Measurements from ENCODE around the gene FBXW10. TPM values are rescaled to one million over a fixed set of nuclear protein-coding genes. Genes with fewer than 3 reads are reported as not detected.
"Not testable (repeated sequence)": the region's sequence is repeated elsewhere in the genome, so short reads cannot be mapped to it uniquely, and the experiment has no call there.

FBXW10 gene
- total RNA-seq, 1 donor from 2014 or later, result not detected

DNA sequence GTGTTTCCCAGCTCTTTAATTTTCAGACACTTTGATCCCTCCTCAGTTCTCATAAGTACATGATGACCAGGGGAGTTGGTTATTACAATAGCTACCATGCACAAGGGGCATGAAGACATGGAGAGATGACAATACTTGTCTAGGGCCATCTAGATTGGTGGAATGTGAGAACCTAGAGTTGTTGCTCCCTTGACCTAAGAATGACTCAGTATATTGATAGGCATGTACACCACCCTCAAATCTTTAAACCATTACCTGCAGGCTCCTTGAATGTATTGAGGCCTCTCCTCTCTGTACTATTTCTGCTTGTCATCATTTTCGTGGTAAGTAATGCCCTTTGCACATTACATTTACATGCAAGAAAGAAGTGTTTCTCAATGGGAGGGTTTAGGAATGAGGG is 20.3 kb upstream of the FBXW10 start:
- H3K4me3 Mint-ChIP-seq (ENCODE audit: unreplicated experiment); DNase-seq (ENCODE audit: extremely low spot score, unreplicated experiment); H3K9me3 Mint-ChIP-seq (ENCODE audit: unreplicated experiment); H3K27me3 Mint-ChIP-seq (ENCODE audit: unreplicated experiment); H3K27ac Mint-ChIP-seq (ENCODE audit: unreplicated experiment); H3K36me3 Mint-ChIP-seq (ENCODE audit: unreplicated experiment): not testable (repeated sequence)
- peaks cover 19% of the 10 kb centered on the region for H3K4me1 Mint-ChIP-seq (ENCODE audit: unreplicated experiment)

GRCh38 chr17:18732438-18732837 is 11.4 kb upstream of the FBXW10 start:
- not testable (repeated sequence) for H3K4me3 Mint-ChIP-seq (ENCODE audit: unreplicated experiment); H3K27ac Mint-ChIP-seq (ENCODE audit: unreplicated experiment); H3K9me3 Mint-ChIP-seq (ENCODE audit: unreplicated experiment); H3K36me3 Mint-ChIP-seq (ENCODE audit: unreplicated experiment); DNase-seq (ENCODE audit: extremely low spot score, unreplicated experiment); H3K27me3 Mint-ChIP-seq (ENCODE audit: unreplicated experiment); H3K4me1 Mint-ChIP-seq (ENCODE audit: unreplicated experiment)

DNA sequence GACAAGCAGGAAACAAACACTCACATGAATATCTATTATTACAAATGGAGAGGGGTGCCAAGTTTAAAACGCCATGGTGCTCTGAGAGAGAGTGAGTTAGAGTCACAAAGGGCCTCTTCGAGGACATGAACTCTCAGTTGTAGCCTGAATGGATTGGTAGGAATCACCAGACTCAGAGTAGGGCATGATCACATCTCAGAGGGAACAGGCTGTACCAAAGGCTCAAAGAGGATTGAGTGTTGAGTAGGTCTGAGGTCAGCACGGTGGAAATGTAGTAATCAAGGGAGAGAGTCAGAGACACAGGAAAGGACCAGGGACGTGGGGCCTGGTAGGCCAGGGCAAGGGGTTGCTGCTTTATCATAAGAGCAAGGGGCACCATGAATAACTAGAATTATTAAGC is 10.5 kb upstream of the FBXW10 start:
- H3K4me3 Mint-ChIP-seq (ENCODE audit: unreplicated experiment); H3K4me1 Mint-ChIP-seq (ENCODE audit: unreplicated experiment); DNase-seq (ENCODE audit: extremely low spot score, unreplicated experiment): not testable (repeated sequence)

DNA sequence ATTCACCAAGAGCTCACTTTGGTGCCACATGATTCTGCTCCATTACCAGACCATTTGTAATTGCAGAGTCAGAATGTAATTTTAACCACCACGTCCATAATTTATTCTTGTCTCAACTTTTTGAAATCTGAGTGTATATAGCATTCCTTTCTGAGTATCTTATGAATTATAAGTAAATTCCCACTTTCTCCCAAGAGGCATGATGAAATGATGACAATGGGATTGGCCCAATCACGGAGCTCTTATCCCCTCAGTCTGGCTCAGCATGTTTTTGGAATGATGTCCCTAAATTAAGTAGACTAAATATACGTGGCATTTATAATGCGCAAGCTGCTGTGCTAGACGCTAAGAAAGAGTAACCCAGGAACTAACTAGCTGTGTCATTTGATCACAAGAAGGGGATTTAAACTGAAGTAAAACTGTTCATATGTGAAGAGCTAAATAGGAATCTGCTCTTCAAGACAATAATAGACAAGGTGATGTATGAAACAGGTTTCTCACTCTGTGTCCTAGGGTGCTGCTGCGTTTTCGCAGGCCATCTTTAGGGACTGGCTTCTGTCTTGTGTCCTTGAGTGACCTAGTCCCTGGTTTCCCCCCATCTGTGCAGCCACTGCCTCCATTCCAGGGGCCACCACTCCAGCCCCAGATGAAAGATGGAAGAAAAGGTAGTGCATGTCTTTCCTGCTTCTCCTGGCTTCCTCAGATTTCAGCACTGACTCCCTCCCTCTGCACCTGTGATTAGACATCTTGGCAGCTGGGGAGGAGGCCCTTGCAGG is 4.0 kb upstream of the FBXW10 start:
- not testable (repeated sequence) for H3K4me3 Mint-ChIP-seq (ENCODE audit: unreplicated experiment); H3K36me3 Mint-ChIP-seq (ENCODE audit: unreplicated experiment); H3K9me3 Mint-ChIP-seq (ENCODE audit: unreplicated experiment); DNase-seq (ENCODE audit: extremely low spot score, unreplicated experiment); H3K27ac Mint-ChIP-seq (ENCODE audit: unreplicated experiment); H3K27me3 Mint-ChIP-seq (ENCODE audit: unreplicated experiment); H3K4me1 Mint-ChIP-seq (ENCODE audit: unreplicated experiment)

More for the DNA sequence above, 10.5 kb upstream of the FBXW10 start:
- H3K36me3 Mint-ChIP-seq (ENCODE audit: unreplicated experiment); H3K9me3 Mint-ChIP-seq (ENCODE audit: unreplicated experiment); H3K27me3 Mint-ChIP-seq (ENCODE audit: unreplicated experiment); H3K27ac Mint-ChIP-seq (ENCODE audit: unreplicated experiment): not testable (repeated sequence)

DNA sequence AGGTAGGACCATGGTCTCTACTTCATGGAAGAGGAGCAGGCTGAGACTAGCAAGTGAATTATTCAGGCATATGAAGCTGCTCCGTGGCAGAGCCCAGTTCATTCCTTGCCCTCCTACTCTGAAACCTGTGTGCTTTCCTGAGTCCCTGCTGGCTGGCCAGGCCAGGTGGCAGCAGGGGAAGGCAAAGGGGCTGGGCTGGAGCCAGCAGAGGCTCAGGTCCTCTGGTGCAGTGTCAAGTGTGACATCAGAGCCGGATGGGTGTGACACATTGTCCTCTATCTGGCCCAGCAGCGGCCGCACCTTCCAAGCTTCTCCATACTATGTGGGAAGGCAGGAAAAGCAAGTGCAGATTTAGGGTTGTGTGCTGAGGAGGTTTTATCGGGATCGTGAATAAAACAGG is 2.6 kb upstream of the FBXW10 start:
- H3K27ac Mint-ChIP-seq (ENCODE audit: unreplicated experiment); H3K4me1 Mint-ChIP-seq (ENCODE audit: unreplicated experiment); H3K27me3 Mint-ChIP-seq (ENCODE audit: unreplicated experiment); DNase-seq (ENCODE audit: extremely low spot score, unreplicated experiment); H3K9me3 Mint-ChIP-seq (ENCODE audit: unreplicated experiment); H3K4me3 Mint-ChIP-seq (ENCODE audit: unreplicated experiment); H3K36me3 Mint-ChIP-seq (ENCODE audit: unreplicated experiment): not testable (repeated sequence)

- not testable (repeated sequence) for H3K36me3 Mint-ChIP-seq (ENCODE audit: unreplicated experiment); H3K27ac Mint-ChIP-seq (ENCODE audit: unreplicated experiment); H3K4me3 Mint-ChIP-seq (ENCODE audit: unreplicated experiment); H3K27me3 Mint-ChIP-seq (ENCODE audit: unreplicated experiment); H3K9me3 Mint-ChIP-seq (ENCODE audit: unreplicated experiment); H3K4me1 Mint-ChIP-seq (ENCODE audit: unreplicated experiment); DNase-seq (ENCODE audit: extremely low spot score, unreplicated experiment)
These were observed 872 bp downstream of the FBXW10 start for GRCh38 chr17:18744726-18745125.

- H3K27ac Mint-ChIP-seq (ENCODE audit: unreplicated experiment); H3K9me3 Mint-ChIP-seq (ENCODE audit: unreplicated experiment); H3K4me3 Mint-ChIP-seq (ENCODE audit: unreplicated experiment); H3K36me3 Mint-ChIP-seq (ENCODE audit: unreplicated experiment); DNase-seq (ENCODE audit: extremely low spot score, unreplicated experiment); H3K27me3 Mint-ChIP-seq (ENCODE audit: unreplicated experiment); H3K4me1 Mint-ChIP-seq (ENCODE audit: unreplicated experiment): not testable (repeated sequence)
These were observed 2.7 kb downstream of the FBXW10 start for GRCh38 chr17:18746551-18746950.

GRCh38 chr17:18747501-18747900 is 3.6 kb downstream of the FBXW10 start:
- not testable (repeated sequence) for H3K4me1 Mint-ChIP-seq (ENCODE audit: unreplicated experiment); DNase-seq (ENCODE audit: extremely low spot score, unreplicated experiment); H3K36me3 Mint-ChIP-seq (ENCODE audit: unreplicated experiment); H3K27ac Mint-ChIP-seq (ENCODE audit: unreplicated experiment); H3K9me3 Mint-ChIP-seq (ENCODE audit: unreplicated experiment); H3K4me3 Mint-ChIP-seq (ENCODE audit: unreplicated experiment); H3K27me3 Mint-ChIP-seq (ENCODE audit: unreplicated experiment)

DNA sequence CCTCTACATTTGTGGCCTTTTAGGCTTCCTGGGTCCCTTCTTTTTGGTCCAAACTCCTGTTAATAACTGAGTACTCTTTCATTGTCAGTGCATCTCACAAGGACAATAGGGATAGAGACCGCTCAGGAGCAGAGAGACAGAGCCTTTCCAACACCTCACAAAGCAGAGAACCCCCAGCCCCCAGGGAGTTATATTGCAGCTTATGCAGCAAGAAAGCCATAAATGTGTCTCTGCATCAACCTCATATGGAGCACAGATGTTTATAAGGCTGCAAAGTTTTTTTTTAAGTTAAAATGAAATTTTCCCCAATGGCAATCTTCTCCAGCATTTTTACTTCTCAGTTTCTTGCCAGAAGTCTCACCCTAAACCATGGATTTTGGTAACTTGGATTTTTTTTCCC is 6.4 kb downstream of the FBXW10 start:
- not testable (repeated sequence) for H3K27ac Mint-ChIP-seq (ENCODE audit: unreplicated experiment); H3K4me1 Mint-ChIP-seq (ENCODE audit: unreplicated experiment); H3K36me3 Mint-ChIP-seq (ENCODE audit: unreplicated experiment); DNase-seq (ENCODE audit: extremely low spot score, unreplicated experiment); H3K27me3 Mint-ChIP-seq (ENCODE audit: unreplicated experiment); H3K4me3 Mint-ChIP-seq (ENCODE audit: unreplicated experiment); H3K9me3 Mint-ChIP-seq (ENCODE audit: unreplicated experiment)
